DMS114 treated with DMSO at 0.1 percent for 48 hours (cell line): ENCODE data around the gene SPAG9.
"Not testable (repeated sequence)": the region's sequence is repeated elsewhere in the genome, so short reads cannot be mapped to it uniquely, and the experiment has no call there.

ENCODE experiments used
- DNase-seq: peaks from one replicate; lab custom pipeline; 2025; ENCODE audit not compliant: unreplicated experiment; lab: John Stamatoyannopoulos, UW

The SPAG9 gene

GRCh38 chr17:50944902-50945720, 175.6 kb downstream of the SPAG9 start:
- DNase-seq: no peak

GRCh38 chr17:50944054-50944901, 176.4 kb downstream of the SPAG9 start:
- DNase-seq: no peak

- DNase-seq: no peak
These were observed 177.1 kb downstream of the SPAG9 start for GRCh38 chr17:50943575-50943933.

- DNase-seq: not testable (repeated sequence)
These were observed 179.0 kb downstream of the SPAG9 start for GRCh38 chr17:50941676-50942048.

- DNase-seq: no peak
These were observed 180.6 kb downstream of the SPAG9 start for GRCh38 chr17:50939795-50940684.

GRCh38 chr17:50939542-50939794, 181.2 kb downstream of the SPAG9 start:
- no peak for DNase-seq

- no peak for DNase-seq
These were observed 181.7 kb downstream of the SPAG9 start for GRCh38 chr17:50938821-50939541.

- DNase-seq: no peak
These were observed 184.7 kb downstream of the SPAG9 start for GRCh38 chr17:50935996-50936266.

- no peak for DNase-seq
These were observed 185.3 kb downstream of the SPAG9 start for GRCh38 chr17:50935221-50935995.

- DNase-seq: no peak
These were observed 185.9 kb downstream of the SPAG9 start for GRCh38 chr17:50934672-50935220.

GRCh38 chr17:50934161-50934560, 186.5 kb downstream of the SPAG9 start:
- no peak for DNase-seq

GRCh38 chr17:50931144-50931908, 189.3 kb downstream of the SPAG9 start:
- no peak for DNase-seq

- no peak for DNase-seq
These were observed 192.0 kb downstream of the SPAG9 start for GRCh38 chr17:50928646-50929045.

- no peak for DNase-seq
These were observed 193.4 kb downstream of the SPAG9 start for GRCh38 chr17:50927287-50927686.

GRCh38 chr17:50926523-50926922, 194.1 kb downstream of the SPAG9 start:
- no peak for DNase-seq

- no peak for DNase-seq
These were observed 195.3 kb downstream of the SPAG9 start for GRCh38 chr17:50925296-50925891.

- DNase-seq: no peak
These were observed 195.9 kb downstream of the SPAG9 start for GRCh38 chr17:50924800-50925199.

- no peak for DNase-seq
These were observed 196.4 kb downstream of the SPAG9 start for GRCh38 chr17:50924300-50924699.

- no peak for DNase-seq
These were observed 197.1 kb downstream of the SPAG9 start for GRCh38 chr17:50923611-50924010.
